ENCODE measurements around the gene ABCB6. TPM values are rescaled to one million over a fixed set of nuclear protein-coding genes. Genes with fewer than 3 reads are reported as not detected.

The ABCB6 gene
- 24.3 and 37.1 TPM in 2 replicates for total RNA-seq

DNA sequence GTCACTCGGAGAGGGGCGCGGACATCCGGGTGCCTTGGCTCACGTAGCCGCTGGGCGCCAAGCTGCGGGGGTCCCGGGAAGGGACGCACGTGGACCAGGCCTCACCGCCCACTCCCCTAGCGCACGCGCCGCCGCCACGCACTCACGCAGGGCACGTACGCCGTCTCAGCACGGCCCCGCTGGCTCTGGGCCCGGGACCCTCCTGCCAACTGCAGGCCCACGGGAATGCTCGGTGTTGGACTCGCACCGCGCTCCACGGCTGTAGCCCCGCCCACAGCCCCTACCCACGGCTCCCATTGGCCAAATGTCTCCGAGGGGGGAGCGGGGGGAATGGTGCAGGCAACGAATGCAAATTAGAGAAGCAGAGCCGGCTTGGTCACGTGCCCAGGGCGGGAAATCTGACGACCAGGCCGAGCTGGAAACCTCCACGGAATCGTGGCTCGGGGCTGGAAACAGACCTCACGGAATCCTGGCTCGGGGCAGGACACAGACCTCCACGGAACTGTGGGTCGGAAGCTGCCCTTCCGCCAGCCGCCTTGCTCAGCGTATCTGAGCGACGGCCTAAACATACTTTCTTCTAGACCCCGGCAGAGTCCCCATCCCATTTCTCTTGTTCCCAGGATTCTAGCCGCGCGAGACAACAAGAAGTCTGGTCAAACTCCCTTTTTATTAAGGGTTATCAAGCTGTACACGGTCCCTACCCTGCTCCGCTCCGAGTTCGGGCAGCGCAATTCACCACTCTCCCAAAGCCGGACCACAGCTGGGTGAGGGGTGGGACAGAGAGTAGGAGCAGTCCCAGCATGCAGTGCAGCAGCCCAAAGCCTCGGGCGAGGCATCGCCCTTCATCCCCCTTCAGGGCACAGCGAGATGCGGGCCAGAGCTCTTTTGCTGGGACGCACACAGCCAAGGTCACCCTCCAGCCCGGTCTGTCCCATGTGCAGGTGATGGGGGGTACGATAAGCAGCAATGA, at the start of gene ABCB6:
Gene ABCB6 (minus strand): TSS at position 227 of the 970 bp plus-strand sequence. CDS start 285 bp downstream, outside the sequence.

DNA sequence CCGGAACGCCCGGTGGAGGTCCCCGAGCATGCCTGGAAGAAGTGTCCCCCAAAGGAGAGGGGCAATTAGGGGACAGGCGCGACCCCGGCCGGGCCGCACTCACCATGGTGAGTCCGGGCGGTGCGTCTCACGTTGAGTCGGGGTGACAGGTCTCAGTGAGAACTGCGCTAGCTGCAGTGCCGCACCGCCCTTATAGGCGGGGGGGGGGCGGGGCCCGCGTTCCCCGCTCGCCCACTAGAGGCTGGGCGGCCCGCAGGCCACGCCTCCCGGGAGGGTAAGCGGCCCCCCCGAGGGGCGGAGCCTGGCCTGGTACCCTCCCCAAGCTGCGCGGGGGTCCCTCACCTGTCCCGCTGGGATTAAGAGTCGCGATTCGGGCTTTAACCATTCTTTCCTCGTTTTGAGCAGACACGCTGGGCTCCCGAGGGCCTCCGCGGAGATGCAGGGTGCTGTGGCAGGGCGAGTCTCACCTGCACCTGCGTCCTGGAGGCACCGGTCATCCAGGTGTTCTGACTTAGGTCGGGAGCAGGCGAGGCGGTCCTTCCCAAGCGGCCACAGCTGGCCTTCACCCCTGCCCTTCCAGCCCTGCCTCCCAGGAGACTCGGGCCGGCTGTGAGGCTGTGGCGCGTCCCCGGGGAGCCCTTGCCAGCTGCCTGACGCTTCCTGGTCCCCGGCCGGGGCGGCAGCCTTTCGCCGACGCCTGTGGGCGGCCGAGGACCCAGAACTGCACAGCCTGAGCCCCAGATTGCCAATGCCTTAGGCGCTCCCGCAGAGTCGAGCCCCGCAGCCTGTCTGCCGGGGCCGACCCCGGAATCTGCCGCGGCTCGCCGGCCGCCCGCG, 35.2 kb upstream of the ABCB6 start, which contains the start of gene TUBA4A:
Gene TUBA4A (minus strand): TSS at position 166 of the 837 bp plus-strand sequence. CDS start 60 bp downstream, at position 106.

DNA sequence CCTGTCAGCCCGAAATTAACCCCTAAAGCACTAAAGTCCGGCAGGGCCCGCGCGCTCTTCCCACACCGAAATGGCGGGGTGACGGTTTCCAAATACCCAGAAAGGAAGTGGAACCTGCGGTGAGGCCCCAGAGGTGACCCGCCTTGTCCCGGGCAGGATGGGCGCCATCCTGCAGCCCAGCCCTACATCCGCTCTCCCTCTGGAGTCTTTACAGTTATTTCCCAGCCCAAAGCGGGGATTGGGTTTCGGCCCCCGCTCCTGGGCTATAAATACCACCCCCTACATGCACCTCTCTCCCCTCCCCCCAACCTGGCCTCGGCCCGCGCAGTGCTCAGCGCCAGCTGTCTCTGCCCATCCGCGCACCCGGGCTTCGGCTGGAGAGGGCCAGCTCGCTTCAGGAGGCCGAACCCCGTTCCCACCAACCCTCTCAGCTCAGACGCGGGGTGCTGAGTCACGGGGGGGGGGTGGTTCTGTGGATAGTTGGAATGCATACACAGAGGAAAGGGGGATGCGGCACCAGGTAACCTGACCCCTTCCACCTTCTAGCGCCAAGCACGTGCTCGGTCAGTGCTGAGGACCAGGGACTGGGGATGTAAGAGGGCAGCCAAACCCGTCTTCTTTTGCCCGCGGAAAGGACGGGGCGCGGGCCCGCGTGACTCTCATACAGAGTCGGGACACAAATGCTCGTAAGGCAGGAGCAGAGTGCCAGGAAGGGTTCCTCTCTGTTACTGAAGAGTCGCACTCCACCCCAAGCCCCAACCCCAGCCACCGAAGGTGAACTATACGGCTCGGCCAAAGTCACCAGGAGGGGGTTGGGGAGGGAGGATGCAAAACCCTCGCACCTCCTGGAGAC, 34.4 kb upstream of the ABCB6 start, which contains the start of gene TUBA4B:
Gene TUBA4B (plus strand): TSS at position 344 of the 853 bp plus-strand sequence. CDS start 165 bp downstream, at position 509.

DNA sequence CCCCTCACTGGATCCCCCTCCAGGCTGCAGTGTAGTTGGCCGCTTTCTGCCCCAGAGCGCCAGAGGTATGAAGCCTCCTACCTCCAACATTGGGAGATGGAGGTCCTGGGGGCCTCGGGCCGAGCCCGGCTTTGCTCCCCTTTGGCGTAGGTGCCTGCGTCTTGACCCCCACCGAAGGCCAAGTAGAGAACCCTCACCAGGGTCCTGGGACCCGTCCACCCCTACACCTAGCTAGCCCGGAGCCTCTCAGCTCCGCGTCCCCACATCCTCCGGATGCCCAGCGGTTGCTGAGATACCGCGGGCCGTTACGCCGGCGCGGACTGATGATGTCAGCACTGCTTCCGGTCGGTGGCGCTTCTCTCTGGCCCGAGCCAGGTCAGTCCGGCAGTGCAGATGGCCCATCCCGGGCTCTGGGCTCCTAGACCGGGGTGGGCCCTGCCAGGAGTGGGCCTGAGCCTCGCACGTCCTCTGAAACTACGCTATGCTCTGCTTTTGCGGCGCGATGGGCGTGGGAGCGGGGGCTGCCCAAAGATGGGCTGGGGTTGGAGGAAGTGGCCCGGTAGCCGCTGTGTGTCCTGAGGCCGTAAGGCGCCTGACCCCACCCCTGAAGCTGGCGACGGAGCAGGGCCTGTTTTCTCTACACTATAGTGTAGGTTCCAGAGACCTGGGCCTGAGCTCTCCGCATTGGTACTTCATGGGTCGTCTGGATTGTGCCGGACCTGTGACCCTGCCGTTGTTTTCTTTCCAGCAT, 26.6 kb upstream of the ABCB6 start, which contains the start of the genes GLB1L and STK16:
Gene GLB1L (minus strand): TSS at position 297 of the 751 bp plus-strand sequence. CDS start 1,871 bp downstream, outside the sequence.
Gene STK16 (plus strand): TSS at position 332 of the 751 bp plus-strand sequence. CDS start 521 bp downstream, outside the sequence.

DNA sequence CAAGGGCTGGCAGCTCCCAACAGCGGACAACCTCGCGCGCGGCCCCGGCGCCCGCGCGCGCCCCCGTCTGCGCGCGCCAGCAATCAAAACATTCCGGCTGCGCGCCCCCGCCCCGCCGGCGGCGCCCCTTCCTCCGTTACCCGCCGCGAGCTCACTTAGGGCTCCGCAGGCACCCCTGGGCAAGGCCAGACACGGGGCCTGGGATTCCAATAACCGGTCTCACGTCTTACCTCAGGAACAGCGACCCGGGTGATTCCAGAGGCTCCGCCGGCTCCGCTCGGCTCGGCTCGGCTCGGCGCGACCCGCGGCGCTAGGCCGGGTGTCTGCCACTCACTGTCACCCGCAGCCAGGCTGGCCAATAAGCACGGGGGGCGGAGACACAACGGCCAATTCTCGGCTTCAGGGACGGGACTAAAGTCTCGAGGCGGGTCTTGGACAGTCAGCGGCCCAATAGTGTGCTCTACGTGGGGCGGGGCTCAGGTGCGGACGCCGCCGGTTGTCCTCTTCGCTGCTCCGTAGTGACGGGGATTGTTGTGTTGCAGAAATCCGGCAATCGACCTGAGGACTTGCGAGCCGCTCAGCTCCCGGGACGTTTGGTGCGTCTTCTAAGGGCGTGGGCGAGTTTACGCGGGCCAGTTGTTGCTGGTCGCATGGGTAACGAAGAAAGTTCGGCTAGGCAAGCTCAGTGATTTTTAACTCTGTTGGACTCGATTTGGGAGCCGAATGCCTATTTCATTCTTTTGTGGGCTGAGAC, 10.7 kb upstream of the ABCB6 start, which contains the start of the genes ANKZF1 and ATG9A:
Gene ANKZF1 (plus strand): TSS at position 502 of the 754 bp plus-strand sequence. CDS start 452 bp downstream, outside the sequence.
Gene ATG9A (minus strand): TSS at position 332 of the 754 bp plus-strand sequence. CDS start 1,612 bp downstream, outside the sequence.

DNA sequence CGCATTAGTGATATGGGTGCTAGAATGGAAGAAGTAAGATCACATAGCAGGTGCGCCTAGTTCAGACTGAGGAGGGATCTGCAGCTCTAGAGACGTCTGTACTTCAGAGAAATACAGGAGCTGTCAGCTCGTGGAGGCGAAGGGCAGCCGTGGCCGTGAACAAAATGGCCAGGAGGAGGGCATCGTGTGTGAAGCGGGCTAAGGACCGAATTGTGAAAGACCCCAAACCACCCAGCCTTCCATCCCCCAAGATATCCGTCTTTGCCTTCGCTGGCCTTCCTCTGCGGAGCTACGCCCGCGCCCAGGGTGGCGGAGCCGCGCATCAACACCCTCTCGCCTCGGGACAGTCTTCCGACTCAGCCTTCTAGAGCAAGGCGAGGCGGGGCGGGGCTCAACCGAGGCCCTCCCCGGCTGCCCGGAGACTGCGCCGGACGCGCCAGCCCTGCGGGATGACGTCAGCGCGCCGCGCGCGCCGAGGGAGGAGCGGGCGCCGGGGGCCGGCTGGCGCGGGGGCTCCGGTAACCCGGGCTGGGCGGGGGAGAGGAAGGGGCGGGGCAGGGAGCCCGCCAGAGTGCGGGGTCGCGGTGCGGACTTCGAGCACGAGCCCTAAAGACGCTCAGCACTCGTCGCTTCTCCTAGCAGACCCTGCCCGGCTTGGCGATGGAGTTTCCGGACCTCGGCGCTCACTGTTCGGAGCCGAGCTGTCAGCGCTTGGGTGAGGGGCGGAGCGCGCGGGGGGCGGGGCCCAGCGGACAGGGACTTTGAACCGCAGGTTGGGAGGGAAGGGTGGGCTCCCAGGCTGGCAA, 12.2 kb downstream of the ABCB6 start, which contains the start of gene ZFAND2B:
Gene ZFAND2B (plus strand): TSS at position 455 of the 806 bp plus-strand sequence. CDS start 206 bp downstream, at position 661.

DNA sequence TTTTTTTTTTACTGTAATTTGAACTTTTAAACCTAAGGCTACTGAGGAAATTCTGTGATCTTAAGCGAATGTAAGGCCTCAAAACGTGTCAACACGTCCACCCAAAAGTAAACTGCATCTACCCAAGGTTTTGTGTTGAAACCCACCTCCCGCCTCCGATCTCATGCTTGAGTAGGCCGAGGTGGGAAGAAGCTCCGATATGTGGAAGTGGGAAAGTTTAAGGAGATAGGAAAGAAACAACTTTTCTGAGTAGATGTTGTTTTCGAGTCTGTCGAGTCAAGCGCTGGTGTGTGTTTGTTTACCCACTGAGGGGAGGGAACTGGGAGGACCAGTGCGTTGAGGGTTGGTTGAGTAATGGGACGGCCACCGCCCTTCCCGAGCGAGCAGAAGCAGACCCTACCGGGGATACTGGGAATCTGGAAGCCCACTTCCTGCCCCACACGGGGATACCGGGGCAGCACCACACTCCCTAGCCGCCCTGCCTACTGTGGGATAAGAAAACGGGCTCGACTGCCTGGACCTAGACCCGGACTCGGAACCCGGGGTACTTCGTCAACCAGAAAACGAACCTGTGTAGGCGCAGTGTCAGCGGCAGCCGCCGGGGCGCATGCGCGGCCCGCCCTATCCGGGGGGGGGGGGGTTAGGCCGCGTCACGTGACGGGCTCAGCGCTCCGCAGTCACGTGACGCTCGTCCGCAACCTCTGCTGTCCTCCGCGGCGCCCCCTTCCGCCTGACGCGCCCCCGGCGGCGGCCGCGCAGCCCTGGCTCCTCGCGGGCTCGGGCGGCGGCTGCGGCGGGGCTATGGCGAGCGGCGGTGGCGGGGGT, 41.0 kb downstream of the ABCB6 start, which contains the start of gene RETREG2:
Gene RETREG2 (plus strand): TSS at position 724 of the 825 bp plus-strand sequence. CDS start 78 bp downstream, at position 802.

DNA sequence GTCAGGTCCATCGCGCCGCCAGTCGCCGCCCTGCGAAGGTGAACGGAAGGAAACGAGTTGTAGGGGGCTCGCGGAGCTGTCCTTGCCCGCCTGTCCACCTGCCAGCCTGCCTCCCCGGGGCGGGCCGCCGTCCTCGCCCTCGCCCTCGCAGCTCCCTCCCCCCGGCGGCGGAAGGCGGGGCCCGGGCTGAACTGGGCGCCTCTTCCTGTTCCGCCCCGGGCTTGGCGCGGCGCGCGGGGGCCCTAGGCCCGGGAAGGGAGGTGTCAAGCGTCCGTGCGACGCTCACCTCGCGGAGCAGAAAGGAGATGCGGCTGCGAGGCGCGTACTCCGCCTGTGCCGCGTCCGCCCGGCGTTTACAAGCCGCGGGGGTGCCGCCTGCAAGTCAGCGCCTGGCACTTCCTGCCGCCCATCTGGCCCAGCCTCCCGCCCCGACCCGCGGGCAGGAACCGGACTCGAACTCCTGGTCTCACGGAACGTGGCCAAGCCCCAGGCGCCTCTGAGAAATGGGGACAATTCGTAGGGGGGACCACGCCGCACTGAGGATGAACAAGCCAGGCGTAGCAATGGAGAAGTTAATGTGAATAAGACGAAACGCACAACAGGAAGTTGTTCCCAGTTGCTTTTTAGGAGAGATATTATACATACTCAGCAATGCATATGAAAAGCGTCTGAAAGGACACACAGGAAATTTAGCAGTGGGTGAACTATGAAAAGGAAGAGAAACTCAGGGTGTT, 41.8 kb downstream of the ABCB6 start, which contains the start of gene CNPPD1:
Gene CNPPD1 (minus strand): TSS at position 108 of the 734 bp plus-strand sequence. CDS start 97 bp downstream, at position 11.

DNA sequence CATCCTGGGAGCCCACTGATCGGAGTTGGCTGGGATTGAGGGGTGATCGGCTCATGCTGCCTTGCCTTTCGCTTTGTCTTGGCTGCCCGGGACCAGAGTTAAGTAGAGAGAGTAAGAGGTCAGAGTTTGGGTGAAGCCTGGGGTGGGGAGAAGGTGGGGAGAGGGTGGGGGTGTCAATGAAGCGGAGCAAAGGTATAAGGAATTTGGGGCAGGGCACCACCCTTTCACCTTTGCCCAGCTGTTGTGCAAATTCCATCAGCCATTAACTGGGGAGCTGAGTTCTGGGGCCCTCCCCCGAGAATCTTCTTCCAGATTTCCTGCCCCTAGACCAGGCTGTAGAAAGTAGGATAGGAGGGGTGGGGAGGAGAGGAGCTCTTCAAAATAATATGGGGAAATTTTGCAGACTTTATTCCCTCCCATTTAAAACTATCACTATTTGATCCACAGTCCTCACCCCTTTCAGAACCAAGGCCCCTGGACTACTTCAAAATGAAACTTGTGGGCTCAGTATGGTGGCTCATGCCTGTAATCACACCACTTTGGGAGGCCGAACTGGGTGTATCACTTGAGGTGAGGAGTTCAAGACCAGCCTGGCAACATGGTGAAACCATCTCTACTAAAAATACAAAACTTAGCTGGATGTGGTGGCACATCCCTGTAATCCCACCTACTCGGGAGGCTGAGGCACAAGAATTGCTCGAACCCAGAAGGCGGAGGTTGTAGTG, 48.7 kb downstream of the ABCB6 start, which contains the start of gene SLC23A3:
Gene SLC23A3 (minus strand): TSS at position 100 of the 725 bp plus-strand sequence. CDS start 45 bp downstream, at position 55.

DNA sequence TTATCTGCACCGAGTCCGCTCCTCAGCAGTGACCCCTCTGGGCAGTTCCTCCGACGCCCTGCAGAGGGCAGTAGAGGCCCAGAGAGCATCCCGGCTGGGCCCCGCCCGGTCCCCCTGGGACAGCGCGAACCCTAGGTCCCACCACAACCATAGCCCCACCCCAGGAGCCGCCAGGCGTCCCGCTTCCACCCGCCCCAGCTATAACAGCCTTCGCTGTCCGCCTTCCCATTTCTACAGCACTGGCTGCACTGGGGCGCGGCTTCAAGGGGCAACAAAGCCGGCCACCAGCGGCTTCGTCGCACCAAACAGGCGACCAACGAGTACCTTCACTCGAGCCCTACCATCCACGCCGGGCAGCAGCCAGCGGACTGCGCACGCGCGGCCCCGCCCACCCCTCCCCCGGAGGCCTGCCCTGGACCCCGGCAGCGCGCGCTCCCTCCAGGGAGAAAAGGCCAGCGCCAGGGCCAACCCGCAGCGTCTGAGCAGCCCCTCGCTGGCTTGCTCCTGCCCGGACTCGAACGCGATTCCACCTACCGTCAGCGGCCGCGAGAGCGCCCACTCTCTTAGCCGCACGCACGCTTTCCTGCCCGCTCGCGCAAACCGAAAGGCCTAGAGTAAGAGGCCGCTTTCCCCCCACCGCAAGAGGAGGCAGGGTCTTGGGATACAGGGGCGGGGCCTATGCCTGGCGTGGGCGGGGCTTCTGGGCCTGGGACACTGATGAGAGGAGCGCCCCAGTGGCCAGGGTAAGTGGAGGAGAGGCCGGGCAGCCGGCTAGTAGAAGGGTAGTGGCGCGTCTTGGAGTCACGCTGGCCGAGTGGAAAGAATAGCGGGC, 58.4 kb downstream of the ABCB6 start, which contains the start of gene NHEJ1:
Gene NHEJ1 (minus strand): TSS at position 630 of the 832 bp plus-strand sequence. CDS start 2,453 bp downstream, outside the sequence.

